HepG2 (cell line): Measurements from ENCODE around the gene P2RY6. TPM values are rescaled to one million over a fixed set of nuclear protein-coding genes. Genes with fewer than 3 reads are reported as not detected.

Source experiments
- E2F2 ChIP-seq: sonication (generic); formaldehyde crosslinking; IDR thresholded peaks from 2 replicates; pipeline ENCODE4 v1.4.0; 2020; ENCODE audit warnings: missing genetic modification reagents, borderline replicate concordance
- GABPB1 ChIP-seq: IDR thresholded peaks from 2 replicates; pipeline ENCODE4 v1.6.1; 2016; ENCODE audit warnings: mild to moderate bottlenecking, missing genetic modification reagents, moderate library complexity, missing compliant biosample characterization
- HNRNPK ChIP-seq: fragments of 200-400 bp; formaldehyde crosslinking; IDR thresholded peaks from 2 replicates; pipeline ENCODE4 v1.6.1; 2018; ENCODE audit warnings: low read length, low read depth, moderate library complexity, mild to moderate bottlenecking; ENCODE audit not compliant: poor library complexity, severe bottlenecking
- IRX3 ChIP-seq: sonication (generic); formaldehyde crosslinking; IDR thresholded peaks from 2 replicates; pipeline ENCODE4 v1.8.1; 2023; ENCODE audit warnings: mild to moderate bottlenecking, low read depth, missing genetic modification reagents, borderline replicate concordance
- MAFK ChIP-seq, 2 experiments: IDR thresholded peaks in 1 of 2; conservative IDR thresholded peaks in 1 of 2; 2 replicates each; pipeline ENCODE4 v1.6.1; 2011; ENCODE audit warnings: improper control_type of control experiment in 2 of 2, low read length in 2 of 2
- MAZ ChIP-seq, 2 experiments: sonication (generic) in 1 of 2; formaldehyde crosslinking in 1 of 2; IDR thresholded peaks; 2 replicates each; pipeline versions ENCODE4 v1.5.0 to v1.6.1; 2012 to 2020; ENCODE audit warnings: low read depth in 2 of 2, mild to moderate bottlenecking in 2 of 2, borderline replicate concordance in 1 of 2, improper control_type of control experiment in 1 of 2, low read length in 1 of 2, missing genetic modification reagents in 1 of 2, moderate library complexity in 1 of 2
- NCOA2 ChIP-seq: sonication (generic); formaldehyde crosslinking; IDR thresholded peaks from 2 replicates; pipeline ENCODE4 v1.8.0; 2022; ENCODE audit warnings: inconsistent platforms
- NFYC ChIP-seq: IDR thresholded peaks from 2 replicates; pipeline ENCODE4 v1.6.1; 2016; ENCODE audit warnings: missing genetic modification reagents, missing compliant biosample characterization
- NRL ChIP-seq: sonication (generic); formaldehyde crosslinking; IDR thresholded peaks from 2 replicates; pipeline ENCODE4 v1.5.0; 2020; ENCODE audit warnings: missing genetic modification reagents, mild to moderate bottlenecking, moderate library complexity, borderline replicate concordance
- RCOR2 ChIP-seq: IDR thresholded peaks from 2 replicates; pipeline ENCODE4 v1.6.1; 2016; ENCODE audit warnings: missing biosample characterization, missing genetic modification reagents
- RFXANK ChIP-seq: IDR thresholded peaks from 2 replicates; pipeline ENCODE4 v1.6.1; 2016
- THYN1 ChIP-seq: sonication (generic); formaldehyde crosslinking; IDR thresholded peaks from 2 replicates; pipeline ENCODE4 v1.8.1; 2023; ENCODE audit warnings: low read depth, mild to moderate bottlenecking, moderate library complexity, missing genetic modification reagents, borderline replicate concordance
- ZC3H4 ChIP-seq: sonication (generic); formaldehyde crosslinking; IDR thresholded peaks from 2 replicates; pipeline ENCODE4 v1.4.0; 2020; ENCODE audit warnings: missing genetic modification reagents, borderline replicate concordance
- ZKSCAN5 ChIP-seq: sonication (generic); formaldehyde crosslinking; IDR thresholded peaks from 2 replicates; pipeline ENCODE4 v1.5.1; 2020; ENCODE audit warnings: mild to moderate bottlenecking, missing genetic modification reagents
- ZNF264 ChIP-seq: sonication (generic); formaldehyde crosslinking; IDR thresholded peaks from 2 replicates; pipeline ENCODE4 v1.4.0; 2020; ENCODE audit warnings: missing genetic modification reagents
- ZNF451 ChIP-seq: sonication (generic); formaldehyde crosslinking; IDR thresholded peaks from 2 replicates; pipeline ENCODE4 v1.5.0; 2020; ENCODE audit warnings: mild to moderate bottlenecking, missing genetic modification reagents
- ZNF687 ChIP-seq: sonication (generic); formaldehyde crosslinking; IDR thresholded peaks from 2 replicates; pipeline ENCODE4 v1.5.1; 2020; ENCODE audit warnings: mild to moderate bottlenecking, missing genetic modification reagents, moderate library complexity
- ZNF773 ChIP-seq: sonication (generic); formaldehyde crosslinking; IDR thresholded peaks from 2 replicates; pipeline ENCODE4 v1.4.0; 2020; ENCODE audit warnings: missing genetic modification reagents, borderline replicate concordance
- ZNF879 ChIP-seq: sonication (generic); formaldehyde crosslinking; IDR thresholded peaks from 2 replicates; pipeline ENCODE4 v1.8.1; 2023; ENCODE audit warnings: missing genetic modification reagents
- polyA plus RNA-seq, 8 experiments: library from polyadenylated mRNA; depleted of rRNA in 3 of 8; stranded (reverse) in 7 of 8; unstranded in 1 of 8; fragments of >200 nt; fragmentation: Illumina TruSeq in 4 of 8; extraction: Trizol in 4 of 8; gene quantifications; 2 replicates each; pipeline versions ENCODE4 v1.2.1 to v1.2.3, GENCODE V29; 2011 to 2016; ENCODE audit warnings: low read depth in 4 of 8, missing spikeins in 1 of 8, mixed read lengths in 1 of 8; ENCODE audit not compliant: insufficient read depth in 1 of 8
- total RNA-seq, 5 experiments: library from RNA; depleted of rRNA; stranded (reverse); fragments of >200 nt; fragmentation: Illumina TruSeq; extraction: Trizol; gene quantifications; 2 replicates each; pipeline ENCODE4 v1.2.3, GENCODE V29; 2016; ENCODE audit warnings: low read depth in 1 of 5
- TF ChIP-seq, protein P1 (sequence below): sonication (generic); formaldehyde crosslinking; conservative IDR thresholded peaks from 2 replicates; pipeline ENCODE4 v1.4.0; 2020; ENCODE audit warnings: mild to moderate bottlenecking, missing genetic modification reagents, moderate library complexity

The P2RY6 gene
- total and polyA plus RNA-seq, 2 of the 13 experiments (the other 11 are each of a cell fraction or from before 2014, with no cell fraction given) = 0.09 to 0.29 TPM

- no peak for TF ChIP-seq THYN1
- TF ChIP-seq, protein P1, sequence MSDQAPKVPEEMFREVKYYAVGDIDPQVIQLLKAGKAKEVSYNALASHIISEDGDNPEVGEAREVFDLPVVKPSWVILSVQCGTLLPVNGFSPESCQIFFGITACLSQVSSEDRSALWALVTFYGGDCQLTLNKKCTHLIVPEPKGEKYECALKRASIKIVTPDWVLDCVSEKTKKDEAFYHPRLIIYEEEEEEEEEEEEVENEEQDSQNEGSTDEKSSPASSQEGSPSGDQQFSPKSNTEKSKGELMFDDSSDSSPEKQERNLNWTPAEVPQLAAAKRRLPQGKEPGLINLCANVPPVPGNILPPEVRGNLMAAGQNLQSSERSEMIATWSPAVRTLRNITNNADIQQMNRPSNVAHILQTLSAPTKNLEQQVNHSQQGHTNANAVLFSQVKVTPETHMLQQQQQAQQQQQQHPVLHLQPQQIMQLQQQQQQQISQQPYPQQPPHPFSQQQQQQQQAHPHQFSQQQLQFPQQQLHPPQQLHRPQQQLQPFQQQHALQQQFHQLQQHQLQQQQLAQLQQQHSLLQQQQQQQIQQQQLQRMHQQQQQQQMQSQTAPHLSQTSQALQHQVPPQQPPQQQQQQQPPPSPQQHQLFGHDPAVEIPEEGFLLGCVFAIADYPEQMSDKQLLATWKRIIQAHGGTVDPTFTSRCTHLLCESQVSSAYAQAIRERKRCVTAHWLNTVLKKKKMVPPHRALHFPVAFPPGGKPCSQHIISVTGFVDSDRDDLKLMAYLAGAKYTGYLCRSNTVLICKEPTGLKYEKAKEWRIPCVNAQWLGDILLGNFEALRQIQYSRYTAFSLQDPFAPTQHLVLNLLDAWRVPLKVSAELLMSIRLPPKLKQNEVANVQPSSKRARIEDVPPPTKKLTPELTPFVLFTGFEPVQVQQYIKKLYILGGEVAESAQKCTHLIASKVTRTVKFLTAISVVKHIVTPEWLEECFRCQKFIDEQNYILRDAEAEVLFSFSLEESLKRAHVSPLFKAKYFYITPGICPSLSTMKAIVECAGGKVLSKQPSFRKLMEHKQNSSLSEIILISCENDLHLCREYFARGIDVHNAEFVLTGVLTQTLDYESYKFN (CRISPR knock-in tag) = peak; percentile 54; the same call in 1 of the 2 replicates
- peak; percentile 63; the same call in 1 of the 2 replicates for TF ChIP-seq GABPB1 (CRISPR knock-in tag)
- peak; percentile 81 for TF ChIP-seq ZNF687
- TF ChIP-seq ZNF773 (CRISPR knock-in tag) = peak; percentile 61; the same call in 1 of the 2 replicates
- TF ChIP-seq NFYC = no peak
- peak; percentile 55; the same call in 1 of the 2 replicates for TF ChIP-seq MAZ (IDR thresholded peaks at IDR 0.05; ENCODE audit: borderline replicate concordance, low read depth, low read length)
- 0 out of 2 replicates have a peak, but pooled peaks have one; percentile 72 for TF ChIP-seq MAZ (CRISPR knock-in tag; IDR thresholded peaks at IDR 0.05; ENCODE audit: low read depth)
- TF ChIP-seq RFXANK (CRISPR knock-in tag) = 0 out of 2 replicates have a peak, but pooled peaks have one; percentile 1
- TF ChIP-seq E2F2 = no peak
- peak; percentile 47; the same call in 1 of the 2 replicates for TF ChIP-seq ZNF451 (CRISPR knock-in tag)
- TF ChIP-seq ZKSCAN5 (CRISPR knock-in tag) = peak; percentile 72; the same call in 1 of the 2 replicates
- no peak for TF ChIP-seq MAFK (conservative IDR thresholded peaks at IDR 0.05 in 1 of 2, IDR thresholded peaks at IDR 0.05 in 1 of 2; ENCODE audit: low read length in 2 of 2)
- TF ChIP-seq IRX3 (CRISPR knock-in tag) = no peak
- TF ChIP-seq ZNF879 = no peak
- no peak; the same call in 1 of the 2 replicates for TF ChIP-seq NRL
- peak; percentile 85; the same call in 1 of the 2 replicates for TF ChIP-seq ZC3H4
- TF ChIP-seq HNRNPK = peak; percentile 84
- TF ChIP-seq RCOR2 (CRISPR knock-in tag) = no peak
- no peak for TF ChIP-seq ZNF264 (CRISPR knock-in tag)
- no peak for TF ChIP-seq NCOA2 (CRISPR knock-in tag)
Observed at GRCh38 chr11:73307323-73308002, 35.3 kb downstream of the P2RY6 start (continued).
